Measurements from ENCODE around the gene PRKAG2.

The PRKAG2 gene

GRCh38 chr7:151796871-151797537 is 79.9 kb downstream of the PRKAG2 start:
- no peak for TF ChIP-seq CTCF (IDR thresholded peaks at IDR 0.05; ENCODE audit: low read depth, low read length)
- H3K4me3 ChIP-seq (ENCODE audit: low read depth, low read length): no peak overlapping the region
- DNase-seq: no peak
- H3K4me1 ChIP-seq: no peaks in the 10 kb centered on the region
- H3K27me3 ChIP-seq: no peaks in the 10 kb centered on the region
- no peaks in the 10 kb centered on the region for H3K9me3 ChIP-seq
- no peaks in the 10 kb centered on the region for H3K36me3 ChIP-seq

- Histone ChIP-seq H3K4me3 (ENCODE audit: low read depth, low read length) (no peak overlapping the region), H3K36me3 (no peaks in the 10 kb centered on the region), H3K27me3 (no peaks in the 10 kb centered on the region), H3K9me3 (no peaks in the 10 kb centered on the region), H3K4me1 (no peaks in the 10 kb centered on the region)
- DNase-seq: no peak
- TF ChIP-seq CTCF (IDR thresholded peaks at IDR 0.05; ENCODE audit: low read depth, low read length): no peak
Observed at GRCh38 chr7:151796091-151796870, 80.6 kb downstream of the PRKAG2 start.

GRCh38 chr7:151795168-151795811 is 81.6 kb downstream of the PRKAG2 start:
- H3K36me3 ChIP-seq: no peaks in the 10 kb centered on the region
- no peak for DNase-seq
- peaks cover 4% of the 10 kb centered on the region; the same call in 1 of the 2 replicates for H3K4me1 ChIP-seq
- no peaks in the 10 kb centered on the region for H3K27me3 ChIP-seq
- no peak for TF ChIP-seq CTCF (IDR thresholded peaks at IDR 0.05; ENCODE audit: low read depth, low read length)
- H3K4me3 ChIP-seq (ENCODE audit: low read depth, low read length): no peak overlapping the region
- no peaks in the 10 kb centered on the region for H3K9me3 ChIP-seq

- Histone ChIP-seq H3K36me3 (no peaks in the 10 kb centered on the region), H3K4me3 (ENCODE audit: low read depth, low read length) (no peak overlapping the region), H3K4me1 (peaks cover 4% of the 10 kb centered on the region; the same call in 1 of the 2 replicates), H3K27me3 (no peaks in the 10 kb centered on the region), H3K9me3 (no peaks in the 10 kb centered on the region)
- DNase-seq: no peak
- no peak for TF ChIP-seq CTCF (IDR thresholded peaks at IDR 0.05; ENCODE audit: low read depth, low read length)
Observed at GRCh38 chr7:151794508-151795167, 82.3 kb downstream of the PRKAG2 start.

GRCh38 chr7:151793991-151794507 is 82.9 kb downstream of the PRKAG2 start:
- H3K9me3 ChIP-seq: no peaks in the 10 kb centered on the region
- H3K27me3 ChIP-seq: no peaks in the 10 kb centered on the region
- H3K4me1 ChIP-seq: peaks cover 4% of the 10 kb centered on the region; the same call in 1 of the 2 replicates
- H3K36me3 ChIP-seq: no peaks in the 10 kb centered on the region
- H3K4me3 ChIP-seq (ENCODE audit: low read depth, low read length): no peak overlapping the region
- TF ChIP-seq CTCF (IDR thresholded peaks at IDR 0.05; ENCODE audit: low read depth, low read length): no peak
- DNase-seq: no peak

All from BE2C (cell line).